HuH-7 (cell line): ENCODE measurements around the gene TUBA3E.
"Not testable (repeated sequence)": the region's sequence is repeated elsewhere in the genome, so short reads cannot be mapped to it uniquely, and the experiment has no call there.

ENCODE experiments used
- DNase-seq: peaks from one replicate; pipeline ENCODE4 v3.0.0; 2011; ENCODE audit warnings: low spot score

The TUBA3E gene

GRCh38 chr2:130198343-130198742 lies at the start of gene TUBA3E:
Gene TUBA3E, minus strand, starts transcription at chr2:130198439. Its CDS starts 79 bp downstream, at chr2:130198360.
- DNase-seq: no peak

- no peak for DNase-seq
Measured at GRCh38 chr2:130246430-130246829, 48.2 kb upstream of the TUBA3E start.

- no peak for DNase-seq
Measured at GRCh38 chr2:130245976-130246375, 47.7 kb upstream of the TUBA3E start.

GRCh38 chr2:130243359-130243758 lies 45.1 kb upstream of the TUBA3E start:
- no peak for DNase-seq

DNA sequence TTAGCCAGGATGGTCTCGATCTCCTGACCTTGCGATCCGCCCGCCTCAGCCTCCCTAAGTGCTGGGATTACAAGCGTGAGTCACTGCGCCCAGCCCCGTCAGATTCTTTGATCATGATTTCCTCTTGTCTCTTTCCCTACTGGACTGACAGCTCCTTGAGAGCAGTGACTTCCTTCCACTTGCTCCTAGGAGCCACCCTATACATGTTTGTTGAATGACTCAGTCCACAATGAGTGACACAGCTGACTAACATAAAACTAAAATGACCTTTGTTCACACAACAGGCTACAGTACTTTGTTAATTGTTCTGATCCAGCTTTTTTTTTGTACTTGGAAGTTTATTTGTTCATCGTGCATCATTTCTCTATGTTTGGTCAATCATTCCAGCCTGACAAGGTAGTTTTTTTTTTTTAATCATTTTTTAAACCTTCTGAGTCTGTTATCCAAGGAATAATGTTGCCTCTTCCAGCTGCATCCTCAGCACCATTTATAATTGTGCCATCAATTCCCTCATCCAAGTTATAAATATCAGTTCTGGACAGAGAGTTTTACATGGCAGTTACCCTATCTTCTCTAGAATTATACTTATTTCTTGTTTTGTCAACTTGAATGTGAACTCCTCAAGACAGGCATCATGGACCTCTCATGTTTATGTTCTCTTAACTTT lies 42.9 kb upstream of the TUBA3E start:
- no peak for DNase-seq

GRCh38 chr2:130239581-130239980 lies 41.3 kb upstream of the TUBA3E start:
- not testable (repeated sequence) for DNase-seq

DNA sequence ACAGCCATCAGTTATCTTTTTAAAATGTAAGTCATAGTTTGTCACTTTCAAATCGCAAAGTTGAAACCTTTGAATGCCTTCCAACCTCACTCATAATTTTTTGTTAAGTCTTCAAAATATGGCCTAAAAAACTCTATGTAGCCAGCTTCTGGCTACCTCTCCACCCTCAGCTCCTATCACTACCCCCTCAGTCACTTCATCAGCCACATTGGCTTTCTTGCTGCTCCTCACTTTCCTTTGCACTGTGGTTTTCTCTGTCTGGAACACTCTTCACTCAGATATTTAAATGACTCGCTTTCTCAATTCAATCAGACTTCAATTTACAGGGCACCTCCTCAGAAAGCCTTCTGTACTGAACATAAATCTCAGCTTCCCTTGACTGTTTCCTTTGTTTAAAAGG lies 34.8 kb upstream of the TUBA3E start:
- DNase-seq: not testable (repeated sequence)

DNA sequence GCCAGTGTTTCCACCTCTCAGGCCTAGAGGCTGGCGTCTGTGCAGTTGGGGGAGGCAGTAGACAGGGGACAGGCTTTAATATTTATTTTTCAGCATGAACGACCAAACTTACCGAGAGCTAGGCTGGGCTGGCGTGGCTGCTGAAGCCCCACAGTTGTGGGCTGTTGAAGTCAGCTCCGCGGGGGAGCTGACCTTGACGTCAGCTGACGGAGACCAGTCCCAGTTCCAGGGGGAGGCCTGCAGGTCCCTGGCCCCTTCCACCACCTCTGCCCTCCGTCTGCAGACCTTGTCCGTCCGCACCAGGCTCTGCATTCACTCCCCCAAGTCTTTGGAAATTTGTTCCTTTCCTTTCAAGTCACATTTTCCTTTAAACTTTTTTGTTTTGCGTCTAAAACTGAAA lies 33.4 kb upstream of the TUBA3E start:
- no peak for DNase-seq

DNA sequence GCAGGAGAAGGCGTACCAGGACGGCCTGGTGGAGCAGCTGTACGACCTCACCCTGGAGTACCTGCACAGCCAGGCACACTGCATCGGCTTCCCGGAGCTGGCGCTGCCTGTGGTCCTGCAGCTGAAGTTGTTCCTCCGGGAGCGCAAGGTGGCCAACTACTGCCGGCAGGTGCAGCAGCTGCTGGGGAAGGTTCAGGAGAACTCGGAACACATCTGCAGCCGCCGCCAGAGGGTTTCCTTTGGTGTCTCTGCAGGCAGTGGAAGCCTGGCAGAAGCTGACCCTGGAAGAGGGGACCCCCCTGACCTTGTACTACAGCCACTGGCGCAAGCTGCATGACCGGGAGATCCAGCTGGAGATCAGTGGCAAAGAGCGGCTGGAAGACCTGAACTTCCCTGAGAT lies 32.7 kb upstream of the TUBA3E start:
- DNase-seq: not testable (repeated sequence)

- DNase-seq: not testable (repeated sequence)
Measured at GRCh38 chr2:130230376-130230775, 32.1 kb upstream of the TUBA3E start.

DNA sequence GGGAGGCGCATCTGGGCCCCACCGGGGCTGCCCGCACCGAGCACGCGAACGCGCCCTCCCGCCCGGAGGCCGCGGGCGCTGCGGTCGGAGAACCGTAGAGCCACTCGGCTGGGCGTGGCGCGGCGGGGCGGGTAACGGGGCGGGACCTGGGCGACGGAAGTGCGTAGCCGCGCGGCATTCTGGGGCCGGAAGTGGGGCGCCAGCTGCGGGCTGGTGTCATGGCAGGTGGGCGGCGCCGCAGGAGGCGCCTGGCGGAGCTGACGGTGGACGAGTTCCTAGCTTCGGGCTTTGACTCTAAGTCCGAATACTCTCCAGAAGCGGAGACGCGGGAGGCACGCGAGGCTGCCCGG lies 30.9 kb upstream of the TUBA3E start:
- DNase-seq: not testable (repeated sequence)

DNA sequence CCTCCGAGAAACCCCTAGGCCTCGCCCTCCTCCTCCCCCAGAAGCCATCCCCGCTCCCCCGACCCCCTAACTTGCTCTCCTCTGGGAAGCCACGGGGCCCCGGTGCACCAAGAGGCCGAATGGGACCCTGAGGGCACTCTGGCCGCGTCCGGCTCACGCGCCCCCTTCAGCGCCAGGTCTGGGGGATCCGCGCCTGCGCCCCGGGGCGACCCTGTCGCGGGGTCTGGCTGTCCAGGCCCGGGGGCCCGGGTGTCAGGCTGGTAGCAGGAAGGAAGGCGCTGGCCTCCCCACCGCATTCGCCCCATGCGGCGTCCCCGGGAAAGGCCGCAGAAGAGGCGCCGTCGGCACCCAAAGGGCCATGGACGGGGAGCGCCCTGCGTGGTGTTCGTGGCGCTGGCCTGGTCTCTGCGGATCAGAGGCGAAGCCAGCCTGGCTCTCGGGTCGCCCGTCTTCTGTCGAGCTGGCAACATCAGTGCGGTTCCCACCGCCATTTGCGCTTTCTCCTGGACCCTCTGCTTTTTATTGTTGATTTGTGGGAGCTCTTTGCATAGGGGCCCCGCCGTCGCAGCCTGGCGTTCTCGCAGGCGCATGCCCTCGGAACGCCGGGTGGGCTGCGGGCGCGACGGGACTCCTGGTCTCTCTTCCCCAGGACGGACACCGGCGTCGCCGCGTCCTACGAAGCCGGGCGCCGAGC lies 30.4 kb upstream of the TUBA3E start:
- not testable (repeated sequence) for DNase-seq

GRCh38 chr2:130228005-130228404 lies 29.8 kb upstream of the TUBA3E start:
- DNase-seq: not testable (repeated sequence)

- not testable (repeated sequence) for DNase-seq
Measured at GRCh38 chr2:130222523-130222922, 24.3 kb upstream of the TUBA3E start.

DNA sequence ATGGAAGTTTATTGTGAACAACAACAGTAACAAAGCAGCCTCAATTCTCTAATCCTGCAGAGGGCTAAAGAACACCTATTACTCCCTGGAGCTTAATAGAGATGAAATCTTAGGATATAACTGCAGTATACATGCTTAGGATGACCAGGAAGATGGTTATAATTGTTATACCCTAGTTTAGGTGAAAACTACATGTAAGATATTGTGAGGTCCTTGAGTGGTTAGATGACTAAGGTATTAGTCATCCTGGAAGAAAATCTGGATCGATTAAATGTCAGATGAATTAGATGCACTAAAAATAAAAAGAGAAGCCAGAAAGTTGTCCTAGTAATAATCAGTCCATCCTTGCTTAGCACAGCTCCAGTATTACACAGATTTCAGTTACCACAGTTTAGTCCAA lies 22.3 kb upstream of the TUBA3E start:
- DNase-seq: not testable (repeated sequence)

DNA sequence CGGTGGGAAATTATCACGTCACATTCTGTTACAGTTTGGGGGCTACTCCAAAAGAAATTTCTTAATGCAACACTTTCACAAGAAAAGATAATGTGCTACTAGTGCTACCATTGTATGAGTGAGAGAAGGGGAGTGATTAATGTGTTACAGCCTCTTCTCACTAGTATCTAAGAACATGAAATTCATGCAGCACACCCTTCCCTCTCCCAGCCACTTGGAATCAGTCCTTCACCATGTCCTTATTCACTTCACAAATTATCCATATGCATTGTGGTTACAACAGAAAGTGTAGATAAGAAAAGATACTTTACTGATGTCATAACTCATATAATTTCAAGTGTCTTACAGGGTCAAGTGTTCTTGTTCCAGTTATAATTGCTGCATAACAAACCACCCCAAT lies 20.9 kb upstream of the TUBA3E start:
- DNase-seq: not testable (repeated sequence)

- DNase-seq: not testable (repeated sequence)
Measured at GRCh38 chr2:130207051-130207450, 8.8 kb upstream of the TUBA3E start.

DNA sequence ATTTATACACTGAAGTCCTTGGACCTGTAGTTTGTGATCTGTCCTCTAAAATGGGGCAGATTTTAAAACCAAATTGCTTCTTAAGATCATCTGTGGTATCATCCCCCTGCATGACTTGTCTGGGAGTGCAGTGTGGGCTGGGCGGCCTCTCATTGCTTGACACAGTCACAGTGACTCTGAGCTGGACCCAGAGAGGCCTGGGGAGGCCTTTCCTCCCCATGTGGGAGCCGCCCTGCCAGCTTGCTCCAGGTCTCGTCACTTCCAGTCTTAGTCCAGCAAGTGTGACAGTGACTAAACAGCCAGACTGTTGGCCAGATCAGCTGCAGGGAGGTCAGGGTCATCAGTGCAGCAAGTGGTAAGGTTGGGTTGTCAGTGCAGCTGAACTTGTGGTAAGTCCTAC lies 4.9 kb upstream of the TUBA3E start:
- not testable (repeated sequence) for DNase-seq

DNA sequence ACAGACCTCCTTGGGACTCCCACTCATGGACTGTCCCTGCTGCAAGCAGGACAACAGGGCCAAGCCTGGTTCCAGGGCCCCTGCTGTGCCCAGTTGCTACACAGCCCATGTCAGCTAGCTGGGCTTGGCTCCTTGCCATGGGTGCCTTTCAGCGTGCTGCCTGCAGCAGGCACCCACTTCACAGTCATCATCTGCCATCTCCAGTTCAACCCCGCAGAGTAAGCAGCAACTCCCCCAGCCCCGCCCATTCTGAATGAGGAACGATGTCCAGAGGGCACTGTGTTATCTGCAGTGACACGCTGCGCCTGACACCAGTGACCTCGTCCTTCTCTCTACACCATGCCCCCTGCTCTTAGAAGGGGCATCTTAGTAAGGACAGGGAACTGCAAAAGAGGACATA lies 4.3 kb upstream of the TUBA3E start:
- peak; percentile 23 for DNase-seq

DNA sequence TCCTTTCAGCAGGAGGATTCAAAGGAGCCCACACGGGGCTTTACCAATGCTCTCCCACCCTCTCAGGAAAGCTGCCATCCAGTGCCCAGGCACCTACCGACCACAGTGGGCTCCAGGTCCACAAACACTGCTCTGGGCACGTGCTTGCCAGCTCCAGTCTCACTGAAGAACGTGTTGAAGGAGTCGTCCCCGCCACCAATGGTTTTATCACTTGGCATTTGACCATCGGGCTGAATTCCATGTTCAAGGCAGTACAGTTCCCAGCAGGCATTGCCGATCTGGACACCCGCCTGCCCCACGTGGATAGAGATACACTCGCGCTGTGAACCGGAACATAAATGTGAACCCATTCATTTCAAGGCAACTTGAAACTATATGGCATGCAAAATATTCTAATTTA lies 2.2 kb downstream of the TUBA3E start:
- not testable (repeated sequence) for DNase-seq

DNA sequence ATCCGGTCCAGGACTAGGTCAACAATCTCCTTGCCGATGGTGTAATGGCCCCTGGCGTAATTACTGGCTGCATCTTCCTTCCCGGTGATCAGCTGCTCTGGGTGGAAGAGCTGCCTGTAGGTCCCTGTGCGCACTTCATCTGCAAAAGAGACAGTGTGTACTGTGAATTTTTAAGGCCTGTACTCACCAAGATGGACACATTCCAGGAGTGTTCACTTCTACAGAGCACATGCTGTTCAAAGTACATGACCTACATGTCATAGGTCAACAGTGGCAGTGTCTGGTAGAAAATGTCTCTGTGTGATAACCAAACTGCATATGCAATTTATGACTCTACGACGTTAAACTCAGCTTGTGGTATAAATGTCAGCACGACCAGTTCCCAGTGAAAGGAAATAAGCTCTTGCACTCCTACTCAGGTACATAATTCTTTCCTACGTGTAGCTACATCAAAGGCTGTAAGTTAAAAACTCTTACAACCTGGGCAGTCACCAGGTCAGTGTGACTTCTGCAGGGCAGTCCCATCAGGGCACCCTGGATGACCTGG lies 3.1 kb downstream of the TUBA3E start:
- DNase-seq: not testable (repeated sequence)

GRCh38 chr2:130193824-130194223 lies 4.4 kb downstream of the TUBA3E start:
- not testable (repeated sequence) for DNase-seq

- not testable (repeated sequence) for DNase-seq
Measured at GRCh38 chr2:130192451-130192850, 5.8 kb downstream of the TUBA3E start.
